Activated T-cell treated with anti-CD3 and anti-CD28 coated beads for 48 hours (primary cell): ENCODE measurements around the gene SLC8A3.
"Not testable (repeated sequence)": the region's sequence is repeated elsewhere in the genome, so short reads cannot be mapped to it uniquely, and the experiment has no call there.

ENCODE experiments used
- DNase-seq: peaks from one replicate; pipeline ENCODE4 v3.0.0-alpha.2; 2020; ENCODE audit warnings: low read depth

Gene SLC8A3

GRCh38 chr14:70188659-70189455 is at the start of gene SLC8A3:
Gene SLC8A3, minus strand, starts transcription at chr14:70188951. Its CDS starts 20,529 bp downstream, at chr14:70168422.
- DNase-seq: peak; percentile 22

GRCh38 chr14:70237710-70238109 is 49.0 kb upstream of the SLC8A3 start:
- DNase-seq: no peak

GRCh38 chr14:70234066-70234950 is 45.6 kb upstream of the SLC8A3 start:
- no peak for DNase-seq

- not testable (repeated sequence) for DNase-seq
Observed at GRCh38 chr14:70231756-70232544, 43.2 kb upstream of the SLC8A3 start.

- DNase-seq: not testable (repeated sequence)
Observed at GRCh38 chr14:70229877-70230640, 41.3 kb upstream of the SLC8A3 start.

GRCh38 chr14:70213721-70214282 is 25.1 kb upstream of the SLC8A3 start:
- no peak for DNase-seq

GRCh38 chr14:70212752-70213151 is 24.0 kb upstream of the SLC8A3 start:
- DNase-seq: no peak

- DNase-seq: no peak
Observed at GRCh38 chr14:70208380-70208779, 19.6 kb upstream of the SLC8A3 start.

- no peak for DNase-seq
Observed at GRCh38 chr14:70203686-70204085, 14.9 kb upstream of the SLC8A3 start.

- no peak for DNase-seq
Observed at GRCh38 chr14:70201994-70202393, 13.2 kb upstream of the SLC8A3 start.

GRCh38 chr14:70193396-70193795 is 4.6 kb upstream of the SLC8A3 start:
- DNase-seq: no peak

- no peak for DNase-seq
Observed at GRCh38 chr14:70192915-70193314, 4.2 kb upstream of the SLC8A3 start.

GRCh38 chr14:70190156-70190555 is 1.4 kb upstream of the SLC8A3 start:
- no peak for DNase-seq

- no peak for DNase-seq
Observed at GRCh38 chr14:70189456-70190077, 816 bp upstream of the SLC8A3 start.

GRCh38 chr14:70188322-70188658 is 461 bp downstream of the SLC8A3 start:
- no peak for DNase-seq

GRCh38 chr14:70186900-70187451 is 1.8 kb downstream of the SLC8A3 start:
- DNase-seq: peak; percentile 8

- DNase-seq: no peak
Observed at GRCh38 chr14:70183991-70184390, 4.8 kb downstream of the SLC8A3 start.

GRCh38 chr14:70181276-70181675 is 7.5 kb downstream of the SLC8A3 start:
- DNase-seq: no peak

GRCh38 chr14:70180718-70181117 is 8.0 kb downstream of the SLC8A3 start:
- no peak for DNase-seq

- no peak for DNase-seq
Observed at GRCh38 chr14:70177081-70177800, 11.5 kb downstream of the SLC8A3 start.
